Choroid plexus epithelial cell (primary cell): ENCODE measurements around the gene OR5L1.

Experiments
- DNase-seq: peaks from one replicate; pipeline ENCODE4 v3.0.0-alpha.2; 2010; ENCODE audit warnings: low read depth
- H3K4me3 ChIP-seq: 2 replicates; pipeline ENCODE4 v1.5.1; 2011; ENCODE audit warnings: low read depth, mild to moderate bottlenecking, control low read depth, low read length, moderate library complexity
- TF ChIP-seq, protein P1 (sequence below): conservative IDR thresholded peaks from 2 replicates; pipeline ENCODE4 v1.5.1; 2011; ENCODE audit warnings: low read depth, mild to moderate bottlenecking, control low read depth, inconsistent platforms, low read length, moderate library complexity

OR5L1 gene

GRCh38 chr11:55811067-55811466 is at the start of gene OR5L1:
OR5L1 (plus strand) TSS chr11:55811367; CDS start chr11:55811467, 100 bp downstream.
- TF ChIP-seq, protein P1, sequence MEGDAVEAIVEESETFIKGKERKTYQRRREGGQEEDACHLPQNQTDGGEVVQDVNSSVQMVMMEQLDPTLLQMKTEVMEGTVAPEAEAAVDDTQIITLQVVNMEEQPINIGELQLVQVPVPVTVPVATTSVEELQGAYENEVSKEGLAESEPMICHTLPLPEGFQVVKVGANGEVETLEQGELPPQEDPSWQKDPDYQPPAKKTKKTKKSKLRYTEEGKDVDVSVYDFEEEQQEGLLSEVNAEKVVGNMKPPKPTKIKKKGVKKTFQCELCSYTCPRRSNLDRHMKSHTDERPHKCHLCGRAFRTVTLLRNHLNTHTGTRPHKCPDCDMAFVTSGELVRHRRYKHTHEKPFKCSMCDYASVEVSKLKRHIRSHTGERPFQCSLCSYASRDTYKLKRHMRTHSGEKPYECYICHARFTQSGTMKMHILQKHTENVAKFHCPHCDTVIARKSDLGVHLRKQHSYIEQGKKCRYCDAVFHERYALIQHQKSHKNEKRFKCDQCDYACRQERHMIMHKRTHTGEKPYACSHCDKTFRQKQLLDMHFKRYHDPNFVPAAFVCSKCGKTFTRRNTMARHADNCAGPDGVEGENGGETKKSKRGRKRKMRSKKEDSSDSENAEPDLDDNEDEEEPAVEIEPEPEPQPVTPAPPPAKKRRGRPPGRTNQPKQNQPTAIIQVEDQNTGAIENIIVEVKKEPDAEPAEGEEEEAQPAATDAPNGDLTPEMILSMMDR = no peak
- no peak for DNase-seq
- no peak within 1 kb of the TSS for H3K4me3 ChIP-seq

- TF ChIP-seq, protein P1 = no peak
- DNase-seq = no peak
- H3K4me3 ChIP-seq = no peak within 1 kb of the TSS
Measured at GRCh38 chr11:55773138-55773537, 38.0 kb upstream of the OR5L1 start, which contains the start of gene OR5D13. OR5D13 (plus strand) TSS chr11:55773438; CDS start chr11:55773438, 0 bp downstream.

GRCh38 chr11:55791606-55792005 is 19.6 kb upstream of the OR5L1 start:
- TF ChIP-seq, protein P1 = no peak
- no peak for DNase-seq
- H3K4me3 ChIP-seq = no peak overlapping the region

DNA sequence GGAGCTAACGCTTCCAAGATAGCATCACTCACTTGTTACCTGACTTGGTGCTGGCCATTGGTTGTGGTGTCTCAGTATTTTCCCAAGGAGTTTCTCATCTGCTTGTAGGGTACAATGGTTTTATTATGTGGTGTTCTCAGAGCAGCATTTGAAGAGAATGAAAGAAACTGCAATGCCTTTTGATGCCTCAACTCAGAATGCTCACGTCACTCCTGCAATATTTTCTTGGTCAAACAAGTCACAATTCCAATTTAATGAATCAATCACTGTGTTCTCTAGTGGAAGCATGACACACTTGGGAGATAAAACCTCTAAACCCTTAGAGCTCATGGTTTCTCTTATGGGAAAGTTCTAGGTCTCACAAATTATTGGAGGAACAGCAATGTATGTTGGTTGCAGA is 17.8 kb upstream of the OR5L1 start:
- DNase-seq = no peak
- TF ChIP-seq, protein P1 = no peak

GRCh38 chr11:55795256-55795655 is 15.9 kb upstream of the OR5L1 start, which contains the start of gene OR5D14:
OR5D14 (plus strand) TSS chr11:55795556; CDS start chr11:55795556, 0 bp downstream.
- no peak for DNase-seq
- H3K4me3 ChIP-seq = no peak within 1 kb of the TSS
- TF ChIP-seq, protein P1 = no peak

More for the DNA sequence above, 17.8 kb upstream of the OR5L1 start:
- no peak overlapping the region for H3K4me3 ChIP-seq

DNA sequence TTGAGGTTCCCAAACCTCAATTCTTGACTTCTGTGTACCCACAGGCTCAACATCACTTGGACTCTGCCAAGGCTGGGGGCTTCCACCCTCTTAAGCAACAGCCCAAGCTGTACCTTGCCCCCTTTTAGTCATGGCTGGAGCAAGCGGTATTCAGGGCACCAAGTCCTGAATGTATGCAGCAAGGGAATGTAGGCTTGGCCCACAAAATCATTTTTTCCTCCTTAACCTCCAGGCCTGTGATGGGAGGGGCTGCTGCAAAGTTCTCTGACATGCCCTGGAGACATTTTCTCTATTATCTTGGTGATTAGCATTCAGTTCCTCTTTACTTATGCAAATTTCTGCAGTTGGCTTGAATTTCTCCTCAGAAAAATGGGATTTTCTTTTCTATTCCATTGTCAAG is 4.9 kb upstream of the OR5L1 start:
- TF ChIP-seq, protein P1 = no peak
- H3K4me3 ChIP-seq = no peak overlapping the region
- no peak for DNase-seq

GRCh38 chr11:55819330-55819729 is 8.2 kb downstream of the OR5L1 start, which contains the start of gene OR5D18:
OR5D18 (plus strand) TSS chr11:55819630; CDS start chr11:55819630, 0 bp downstream.
- TF ChIP-seq, protein P1 = no peak
- DNase-seq = no peak
- no peak within 1 kb of the TSS for H3K4me3 ChIP-seq
